DOHH2 (cell line): ENCODE results near the gene ACACB.

Experiments
- H3F3A ChIP-seq: fragments of 200-600 bp; sonication (generic), shearing (Covaris generic); 2 replicates; pipeline ENCODE4 v1.6.0; 2016; ENCODE audit warnings: antibody characterized with exemption, mild to moderate bottlenecking; ENCODE audit not compliant: control insufficient read depth, insufficient read depth
- H3K27ac ChIP-seq: fragments of 200-600 bp; sonication (generic); 2 replicates; pipeline ENCODE4 v1.5.1; 2014; ENCODE audit warnings: low read depth, mild to moderate bottlenecking, low read length, moderate library complexity
- H3K27me3 ChIP-seq: fragments of 200-600 bp; sonication (generic); 2 replicates; pipeline ENCODE4 v1.6.1; 2014; ENCODE audit warnings: mild to moderate bottlenecking, low read length, mixed read lengths; ENCODE audit not compliant: control insufficient read depth
- H3K36me3 ChIP-seq: fragments of 200-600 bp; sonication (generic); 2 replicates; pipeline ENCODE4 v1.6.1; 2014; ENCODE audit warnings: mild to moderate bottlenecking, low read length, moderate library complexity, mixed read lengths; ENCODE audit not compliant: control insufficient read depth
- H3K4me1 ChIP-seq: fragments of 200-600 bp; sonication (generic); 2 replicates; pipeline ENCODE4 v1.6.1; 2014; ENCODE audit warnings: mild to moderate bottlenecking, low read length, mixed read lengths; ENCODE audit not compliant: control insufficient read depth
- H3K4me2 ChIP-seq: fragments of 200-600 bp; sonication (generic); 2 replicates; pipeline ENCODE4 v1.6.0; 2014; ENCODE audit warnings: mild to moderate bottlenecking, low read length, moderate library complexity
- H3K4me3 ChIP-seq: fragments of 200-600 bp; sonication (generic); 2 replicates; pipeline ENCODE4 v1.5.1; 2014; ENCODE audit warnings: mild to moderate bottlenecking, low read length, mixed read lengths
- H3K79me2 ChIP-seq: fragments of 200-600 bp; sonication (generic); 2 replicates; pipeline ENCODE4 v1.6.1; 2014; ENCODE audit warnings: mild to moderate bottlenecking, low read length, mixed read lengths; ENCODE audit not compliant: control insufficient read depth
- H3K9me2 ChIP-seq: fragments of 200-600 bp; sonication (generic); replicated peaks from 2 replicates; pipeline ENCODE4 v1.6.1; 2014; ENCODE audit warnings: mild to moderate bottlenecking, low read length, mixed read lengths; ENCODE audit not compliant: control insufficient read depth
- H3K9me3 ChIP-seq: fragments of 200-600 bp; sonication (generic); 2 replicates; pipeline ENCODE4 v1.6.1; 2014; ENCODE audit warnings: antibody characterized with exemption, low read length, mixed read lengths; ENCODE audit not compliant: control insufficient read depth, insufficient read depth
- H4K20me1 ChIP-seq: fragments of 200-600 bp; sonication (generic); 2 replicates; pipeline ENCODE4 v1.6.0; 2014; ENCODE audit warnings: low read depth, mild to moderate bottlenecking, antibody characterized with exemption, low read length, moderate library complexity; ENCODE audit not compliant: control insufficient read depth, insufficient read depth
- EZH2phosphoT487 ChIP-seq: fragments of 200-600 bp; sonication (generic); IDR thresholded peaks from 2 replicates; pipeline ENCODE4 v1.6.1; 2017; ENCODE audit warnings: borderline replicate concordance, mild to moderate bottlenecking, antibody characterized with exemption, low read length, moderate library complexity, mixed read lengths
- TF ChIP-seq, protein P1 (sequence below): fragments of 200-600 bp; sonication (generic); IDR thresholded peaks from one replicate; pipeline ENCODE4 v1.5.1; 2014; ENCODE audit warnings: antibody characterized with exemption, mild to moderate bottlenecking, low read depth, low read length; ENCODE audit not compliant: poor library complexity, severe bottlenecking

Gene ACACB

DNA sequence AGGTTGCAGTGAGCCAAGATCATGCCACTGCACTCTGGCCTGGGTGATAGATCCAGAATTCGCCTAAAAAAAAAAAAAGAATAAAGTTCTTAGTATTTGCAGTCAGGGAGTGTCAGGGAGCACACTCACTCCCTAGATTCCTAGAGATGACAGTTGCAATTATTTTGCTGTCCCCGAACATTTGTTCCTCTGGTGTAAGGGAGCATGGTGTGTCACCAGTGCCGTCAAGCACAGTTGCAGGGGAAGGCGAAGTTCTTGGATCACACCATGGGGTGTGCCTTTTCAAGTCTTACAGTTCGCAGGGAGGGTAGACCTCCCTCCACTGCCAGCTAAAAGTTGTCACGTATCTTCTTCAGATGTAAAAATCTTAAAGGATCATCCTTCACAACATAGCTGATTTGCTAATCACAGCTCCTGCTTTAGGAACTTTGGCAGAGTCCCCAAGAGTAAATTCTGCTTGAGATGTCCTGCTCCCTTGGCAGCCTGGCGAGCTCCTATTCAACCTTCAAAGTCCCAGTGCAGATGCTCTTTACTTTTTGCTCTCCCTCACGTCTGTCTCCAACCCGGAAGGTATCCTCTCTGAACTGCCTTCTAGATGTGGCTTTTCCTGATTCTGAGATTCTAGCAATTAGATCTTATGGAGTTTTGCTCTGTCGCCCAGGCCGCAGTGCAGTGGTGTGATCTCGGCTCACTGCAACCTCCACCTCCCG, 11.3 kb downstream of the ACACB start:
- Histone ChIP-seq H3K36me3 (no peaks in the 10 kb centered on the region), H3K27me3 (peaks cover 9% of the 10 kb centered on the region), H4K20me1 (no peaks in the 10 kb centered on the region), H3K9me3 (no peaks in the 10 kb centered on the region), H3F3A (no peaks in the 10 kb centered on the region), H3K4me1 (no peaks in the 10 kb centered on the region), H3K9me2 (no peaks in the 10 kb centered on the region), H3K4me2 (no peak overlapping the region), H3K4me3 (no peak overlapping the region), H3K79me2 (no peaks in the 10 kb centered on the region), H3K27ac (no peak overlapping the region)
- no peak for TF ChIP-seq EZH2phosphoT487
- TF ChIP-seq, protein P1, sequence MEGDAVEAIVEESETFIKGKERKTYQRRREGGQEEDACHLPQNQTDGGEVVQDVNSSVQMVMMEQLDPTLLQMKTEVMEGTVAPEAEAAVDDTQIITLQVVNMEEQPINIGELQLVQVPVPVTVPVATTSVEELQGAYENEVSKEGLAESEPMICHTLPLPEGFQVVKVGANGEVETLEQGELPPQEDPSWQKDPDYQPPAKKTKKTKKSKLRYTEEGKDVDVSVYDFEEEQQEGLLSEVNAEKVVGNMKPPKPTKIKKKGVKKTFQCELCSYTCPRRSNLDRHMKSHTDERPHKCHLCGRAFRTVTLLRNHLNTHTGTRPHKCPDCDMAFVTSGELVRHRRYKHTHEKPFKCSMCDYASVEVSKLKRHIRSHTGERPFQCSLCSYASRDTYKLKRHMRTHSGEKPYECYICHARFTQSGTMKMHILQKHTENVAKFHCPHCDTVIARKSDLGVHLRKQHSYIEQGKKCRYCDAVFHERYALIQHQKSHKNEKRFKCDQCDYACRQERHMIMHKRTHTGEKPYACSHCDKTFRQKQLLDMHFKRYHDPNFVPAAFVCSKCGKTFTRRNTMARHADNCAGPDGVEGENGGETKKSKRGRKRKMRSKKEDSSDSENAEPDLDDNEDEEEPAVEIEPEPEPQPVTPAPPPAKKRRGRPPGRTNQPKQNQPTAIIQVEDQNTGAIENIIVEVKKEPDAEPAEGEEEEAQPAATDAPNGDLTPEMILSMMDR: no peak

GRCh38 chr12:109130297-109131153, 14.1 kb downstream of the ACACB start:
- no peaks in the 10 kb centered on the region for H3K27me3 ChIP-seq
- H3K9me2 ChIP-seq: no peaks in the 10 kb centered on the region
- H3K4me2 ChIP-seq: no peak overlapping the region
- H3K27ac ChIP-seq: no peak overlapping the region
- no peaks in the 10 kb centered on the region for H3K4me1 ChIP-seq
- H3K36me3 ChIP-seq: no peaks in the 10 kb centered on the region
- no peaks in the 10 kb centered on the region for H4K20me1 ChIP-seq
- no peaks in the 10 kb centered on the region for H3F3A ChIP-seq
- H3K79me2 ChIP-seq: no peaks in the 10 kb centered on the region
- TF ChIP-seq, protein P1: no peak
- no peak for TF ChIP-seq EZH2phosphoT487
- H3K9me3 ChIP-seq: no peaks in the 10 kb centered on the region
- no peak overlapping the region for H3K4me3 ChIP-seq

GRCh38 chr12:109131154-109132050, 15.0 kb downstream of the ACACB start:
- Histone ChIP-seq H3K4me3 (no peak overlapping the region), H3K27me3 (no peaks in the 10 kb centered on the region), H3K9me2 (no peaks in the 10 kb centered on the region), H3K27ac (no peak overlapping the region), H4K20me1 (no peaks in the 10 kb centered on the region), H3K4me1 (no peaks in the 10 kb centered on the region), H3K36me3 (no peaks in the 10 kb centered on the region), H3K9me3 (no peaks in the 10 kb centered on the region), H3F3A (no peaks in the 10 kb centered on the region), H3K79me2 (no peaks in the 10 kb centered on the region), H3K4me2 (no peak overlapping the region)
- no peak for TF ChIP-seq EZH2phosphoT487
- TF ChIP-seq, protein P1: no peak
